ENCODE results near the gene CCDC142.

CCDC142 gene

GRCh38 chr2:74439803-74440377, 42.9 kb downstream of the CCDC142 start:
- no peak for DNase-seq
- Histone ChIP-seq H3K4me2 (ENCODE audit: low read depth, low read length) (peak overlapping the region; percentile 89), H3K9ac (ENCODE audit: low read length) (peak overlapping the region; percentile 49; the same call in 1 of the 2 replicates), H3K79me2 (ENCODE audit: low read length) (no peaks in the 10 kb centered on the region), H3K9me2 (replicated peaks; ENCODE audit: insufficient read depth, low read length) (no peaks in the 10 kb centered on the region), H3K27me3 (replicated peaks; ENCODE audit: insufficient read depth, low read length) (peaks cover 28% of the 10 kb centered on the region), H3K4me3 (ENCODE audit: low read length) (peak overlapping the region; percentile 58), H3K9me3 (replicated peaks; ENCODE audit: insufficient read depth, low read length) (no peaks in the 10 kb centered on the region), H3K27ac (ENCODE audit: low read length) (no peak overlapping the region), H3F3A (ENCODE audit: insufficient read depth, low read length) (no peaks in the 10 kb centered on the region), H4K20me1 (ENCODE audit: insufficient read depth, low read length) (no peaks in the 10 kb centered on the region), H2AFZ (ENCODE audit: low read length) (peak overlapping the region; percentile 98), H3K4me1 (ENCODE audit: low read length) (peaks cover 5% of the 10 kb centered on the region), H3K36me3 (replicated peaks; ENCODE audit: insufficient read depth, low read length) (no peaks in the 10 kb centered on the region)
- TF ChIP-seq EZH2 (optimal IDR thresholded peaks at IDR 0.05; ENCODE audit: low read depth, low read length) (no peak), EZH2phosphoT487 (IDR thresholded peaks at IDR 0.05; ENCODE audit: low read length) (no peak), CTCF (IDR thresholded peaks at IDR 0.05; ENCODE audit: low read length) (no peak)

- Histone ChIP-seq H3K27ac (ENCODE audit: low read length) (no peak overlapping the region), H3K79me2 (ENCODE audit: low read length) (no peaks in the 10 kb centered on the region)
- TF ChIP-seq EZH2phosphoT487 (IDR thresholded peaks at IDR 0.05; ENCODE audit: low read length) (no peak), EZH2 (optimal IDR thresholded peaks at IDR 0.05; ENCODE audit: low read depth, low read length) (no peak), CTCF (IDR thresholded peaks at IDR 0.05; ENCODE audit: low read length) (no peak)
Measured at GRCh38 chr2:74439373-74439772, 43.4 kb downstream of the CCDC142 start.

GRCh38 chr2:74438248-74438647, 44.5 kb downstream of the CCDC142 start:
- Histone ChIP-seq H3K27ac (ENCODE audit: low read length) (no peak overlapping the region), H3F3A (ENCODE audit: insufficient read depth, low read length) (no peaks in the 10 kb centered on the region), H4K20me1 (ENCODE audit: insufficient read depth, low read length) (no peaks in the 10 kb centered on the region), H3K9me3 (replicated peaks; ENCODE audit: insufficient read depth, low read length) (no peaks in the 10 kb centered on the region), H3K27me3 (replicated peaks; ENCODE audit: insufficient read depth, low read length) (peaks cover 18% of the 10 kb centered on the region), H3K9ac (ENCODE audit: low read length) (no peak overlapping the region), H3K79me2 (ENCODE audit: low read length) (no peaks in the 10 kb centered on the region), H3K9me2 (replicated peaks; ENCODE audit: insufficient read depth, low read length) (no peaks in the 10 kb centered on the region), H2AFZ (ENCODE audit: low read length) (no peak overlapping the region), H3K36me3 (replicated peaks; ENCODE audit: insufficient read depth, low read length) (no peaks in the 10 kb centered on the region), H3K4me2 (ENCODE audit: low read depth, low read length) (no peak overlapping the region), H3K4me1 (ENCODE audit: low read length) (peaks cover 5% of the 10 kb centered on the region), H3K4me3 (ENCODE audit: low read length) (no peak overlapping the region)
- no peak for TF ChIP-seq EZH2phosphoT487 (IDR thresholded peaks at IDR 0.05; ENCODE audit: low read length)
- no peak for TF ChIP-seq EZH2 (optimal IDR thresholded peaks at IDR 0.05; ENCODE audit: low read depth, low read length)
- no peak for TF ChIP-seq CTCF (IDR thresholded peaks at IDR 0.05; ENCODE audit: low read length)
- no peak for DNase-seq

More at GRCh38 chr2:74439373-74439772, 43.4 kb downstream of the CCDC142 start:
- Histone ChIP-seq H3K4me2 (ENCODE audit: low read depth, low read length) (peak overlapping the region; percentile 89; the same call in 1 of the 2 replicates), H2AFZ (ENCODE audit: low read length) (no peak overlapping the region), H3K36me3 (replicated peaks; ENCODE audit: insufficient read depth, low read length) (no peaks in the 10 kb centered on the region), H3K9me3 (replicated peaks; ENCODE audit: insufficient read depth, low read length) (no peaks in the 10 kb centered on the region), H4K20me1 (ENCODE audit: insufficient read depth, low read length) (no peaks in the 10 kb centered on the region), H3K27me3 (replicated peaks; ENCODE audit: insufficient read depth, low read length) (peaks cover 23% of the 10 kb centered on the region), H3F3A (ENCODE audit: insufficient read depth, low read length) (no peaks in the 10 kb centered on the region), H3K9me2 (replicated peaks; ENCODE audit: insufficient read depth, low read length) (no peaks in the 10 kb centered on the region), H3K4me3 (ENCODE audit: low read length) (no peak overlapping the region), H3K9ac (ENCODE audit: low read length) (no peak overlapping the region), H3K4me1 (ENCODE audit: low read length) (peaks cover 5% of the 10 kb centered on the region)
- DNase-seq = no peak

All from MM.1S (cell line).